ENCODE results near the gene RORC. TPM values are rescaled to one million over a fixed set of nuclear protein-coding genes. Genes with fewer than 3 reads are reported as not detected.

The RORC gene
- polyA plus RNA-seq, 1 donor from 2014 or later: 0.26 TPM

DNA sequence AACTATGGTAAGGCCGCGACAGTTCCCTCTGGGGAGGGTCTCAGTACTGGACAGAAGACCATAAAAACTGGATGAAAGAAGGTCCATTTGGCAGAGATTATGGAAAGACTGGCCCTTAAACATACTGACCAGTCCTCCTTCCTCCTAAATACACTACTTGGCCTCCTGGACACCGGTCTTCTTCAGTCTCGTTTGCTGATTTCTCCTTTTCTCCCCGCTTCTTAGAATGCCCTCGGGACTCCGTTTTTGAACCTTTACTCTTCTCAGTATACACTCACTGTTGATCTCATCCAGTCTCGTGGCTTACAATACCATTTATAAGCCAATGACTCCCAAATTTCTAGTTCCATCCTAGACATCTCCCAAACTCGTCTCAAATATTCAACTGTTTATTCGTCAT, 67.6 kb downstream of the RORC start:
- peak overlapping the region; percentile 76 to 99 (median 95) for H3K27ac Mint-ChIP-seq
- H3K27me3 Mint-ChIP-seq: no peaks in the 10 kb centered on the region
- peaks cover 5% of the 10 kb centered on the region for H3K36me3 Mint-ChIP-seq
- H3K4me1 Mint-ChIP-seq: peaks cover 10 to 15% (median 12%) of the 10 kb centered on the region in 3 donors
- peak overlapping the region; percentile 94 to 97 (median 96) for H3K4me3 Mint-ChIP-seq
- H3K9me3 Mint-ChIP-seq: no peaks in the 10 kb centered on the region

DNA sequence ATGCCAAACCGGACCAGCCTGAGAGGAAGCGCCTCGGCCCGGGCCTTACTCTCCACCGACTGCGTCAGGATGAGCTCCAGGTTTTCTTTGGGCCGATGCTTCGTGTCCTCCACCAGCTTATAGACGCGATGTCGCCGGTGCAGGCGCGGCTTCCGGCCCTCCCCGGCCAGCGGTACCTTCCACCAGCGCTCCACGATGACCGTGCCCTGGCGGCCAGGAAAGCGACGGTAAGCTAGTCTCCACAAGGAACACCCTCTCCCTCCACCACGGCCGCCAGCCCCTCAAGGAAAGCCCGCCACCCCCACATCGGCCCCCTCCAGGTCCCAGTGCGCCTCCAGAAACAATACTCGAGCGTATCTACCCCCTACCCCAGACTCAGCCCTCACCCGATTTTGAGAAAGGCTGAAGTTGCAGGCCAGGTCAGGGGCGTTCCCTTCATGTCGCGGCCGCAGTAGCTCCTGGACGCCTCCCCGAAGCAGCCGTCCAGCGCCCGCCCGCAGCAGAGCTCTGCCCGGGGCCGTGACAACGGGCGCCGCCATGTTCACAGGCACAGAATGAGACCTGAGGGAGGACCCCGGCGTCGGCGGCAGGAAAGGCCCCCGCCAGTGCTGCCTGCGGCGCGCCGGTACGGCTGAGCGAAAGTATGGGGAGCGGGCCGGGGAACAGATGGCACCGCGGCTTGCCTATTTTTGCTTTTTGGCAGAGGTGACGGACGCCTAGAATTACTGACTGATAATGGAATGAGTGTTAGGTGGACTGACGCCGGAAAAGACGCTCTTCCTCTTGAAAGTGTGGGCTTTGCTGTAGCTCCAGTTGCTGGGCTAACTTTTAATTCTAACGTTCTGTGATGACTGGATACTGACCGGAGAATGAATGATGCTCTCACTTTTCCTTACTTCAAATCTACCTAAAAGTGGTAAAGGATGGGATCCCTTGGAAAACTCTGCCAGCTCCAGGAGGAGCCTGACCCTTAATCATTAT, 68.4 kb downstream of the RORC start, which contains the start of gene MRPL9:
Gene MRPL9, minus strand, starts transcription at position 556 of the 981 bp plus-strand sequence. Its CDS starts 17 bp downstream, at position 539.
- Mint-ChIP-seq H3K27me3 (no peaks in the 10 kb centered on the region), H3K4me3 (peak within 1 kb of the TSS; percentile 94 to 97 (median 96)), H3K4me1 (peaks cover 10 to 15% (median 12%) of the 10 kb centered on the region in 3 donors), H3K9me3 (no peaks in the 10 kb centered on the region), H3K27ac (peak within 1 kb of the TSS; percentile 76 to 99 (median 95)), H3K36me3 (peaks cover 5% of the 10 kb centered on the region)

DNA sequence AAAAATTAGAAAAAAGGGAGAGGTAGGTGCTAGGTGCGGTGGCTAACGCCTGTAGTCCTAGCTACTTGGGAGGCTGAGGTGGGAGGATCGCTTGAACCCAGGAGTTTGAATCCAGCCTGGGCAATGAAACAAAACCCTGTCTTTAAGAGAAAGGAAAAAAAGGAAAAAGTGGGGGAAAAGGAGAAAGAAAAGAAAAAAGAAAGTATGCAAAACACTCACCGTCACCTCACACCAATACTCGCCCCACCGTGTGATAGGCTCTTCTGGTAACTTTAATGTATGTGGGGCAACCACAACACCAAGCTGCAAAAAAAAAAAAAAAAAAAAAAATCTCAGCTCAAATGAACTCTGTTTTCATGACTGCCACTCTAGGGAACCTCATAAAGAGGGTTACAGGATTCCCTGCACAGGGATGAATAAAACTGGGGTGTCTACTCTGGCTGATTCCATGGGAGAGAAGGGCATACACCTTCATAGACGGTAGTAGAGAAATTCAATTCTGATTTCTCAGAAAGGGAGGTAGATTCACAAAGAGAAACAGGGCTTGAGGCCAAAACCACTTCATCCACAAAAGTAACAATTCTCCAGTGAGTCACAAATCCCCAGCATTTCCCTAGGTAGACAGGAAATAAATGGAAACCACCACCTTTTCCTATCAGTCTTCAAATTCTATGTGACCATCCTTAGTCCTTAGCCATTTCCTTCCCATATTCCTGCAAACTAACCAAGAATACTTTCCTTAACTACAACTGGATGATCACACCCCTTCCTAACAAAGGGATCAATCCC, 70.8 kb downstream of the RORC start:
- no peaks in the 10 kb centered on the region for H3K27me3 Mint-ChIP-seq
- peaks cover 10% of the 10 kb centered on the region for H3K36me3 Mint-ChIP-seq
- peak overlapping the region in 3 of 4 donors; percentile 49 to 83 (median 55) for H3K4me3 Mint-ChIP-seq
- H3K9me3 Mint-ChIP-seq: no peaks in the 10 kb centered on the region
- H3K27ac Mint-ChIP-seq: no peak overlapping the region
- peaks cover 10 to 15% (median 12%) of the 10 kb centered on the region in 3 donors for H3K4me1 Mint-ChIP-seq

DNA sequence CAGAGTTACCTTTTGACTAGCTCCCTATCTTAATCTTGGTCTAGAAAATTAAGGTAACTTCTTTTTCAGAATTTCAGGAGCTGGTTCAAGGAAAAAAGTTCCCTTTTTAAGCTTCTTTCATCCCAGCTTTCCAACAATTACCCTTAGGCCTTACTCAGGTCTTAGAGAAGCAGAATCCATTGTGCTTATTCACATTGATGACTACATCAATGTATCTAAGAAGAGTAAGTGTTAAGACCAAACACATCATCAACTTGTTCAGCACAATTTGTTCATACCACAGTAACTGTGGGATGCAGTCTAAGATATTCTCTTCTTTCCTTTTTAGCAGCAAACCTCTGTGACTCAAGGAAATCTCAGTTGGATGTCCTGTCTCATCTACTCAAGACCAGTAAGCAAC, 72.4 kb downstream of the RORC start:
- H3K36me3 Mint-ChIP-seq: peaks cover 10% of the 10 kb centered on the region
- H3K27ac Mint-ChIP-seq: no peak overlapping the region
- H3K27me3 Mint-ChIP-seq: no peaks in the 10 kb centered on the region
- peaks cover 8 to 13% (median 10%) of the 10 kb centered on the region in 3 donors for H3K4me1 Mint-ChIP-seq
- H3K9me3 Mint-ChIP-seq: no peaks in the 10 kb centered on the region
- no peak overlapping the region for H3K4me3 Mint-ChIP-seq

DNA sequence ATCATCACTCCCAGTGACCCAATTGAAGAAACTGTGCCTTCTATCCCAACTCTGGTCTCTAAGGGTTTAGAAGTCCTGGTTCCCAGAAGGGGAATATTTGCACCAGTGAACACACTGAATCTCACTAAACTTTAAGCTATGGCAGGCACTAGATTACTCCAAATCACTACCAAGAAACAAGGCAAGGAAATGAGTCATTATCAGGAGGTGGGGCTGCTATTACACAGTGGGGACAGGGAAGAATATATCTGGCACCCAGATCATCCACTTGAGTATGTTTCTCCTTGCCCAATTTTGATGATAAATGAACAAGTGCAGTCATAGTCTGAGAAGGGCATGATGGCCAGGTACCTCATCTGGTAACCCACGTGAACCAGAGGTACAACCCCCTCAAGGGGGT, 75.3 kb downstream of the RORC start:
- Mint-ChIP-seq H3K27ac (no peak overlapping the region), H3K4me3 (no peak overlapping the region), H3K4me1 (no peaks in the 10 kb centered on the region), H3K27me3 (peaks cover 2% of the 10 kb centered on the region), H3K9me3 (no peaks in the 10 kb centered on the region), H3K36me3 (peaks cover 10% of the 10 kb centered on the region)

Other genes with a start within 250 kb of the RORC start
- gene SNX27, start 219.8 kb downstream of the RORC start, polyA plus RNA-seq: 12.9 TPM
- not detected for gene CELF3, start 115.0 kb downstream of the RORC start, polyA plus RNA-seq
- not detected for gene RIIAD1, start 110.3 kb downstream of the RORC start, polyA plus RNA-seq
- gene MRPL9, start 68.3 kb downstream of the RORC start, polyA plus RNA-seq: 117 TPM
- gene TDRKH, start 41.3 kb downstream of the RORC start, polyA plus RNA-seq: 9.0 TPM
- gene LINGO4, start 26.4 kb downstream of the RORC start, polyA plus RNA-seq: not detected
- 0.20 TPM for gene C2CD4D, start 8.0 kb upstream of the RORC start, polyA plus RNA-seq
- gene THEM5, start 21.9 kb upstream of the RORC start, polyA plus RNA-seq: not detected
- 23.6 TPM for gene THEM4, start 77.7 kb upstream of the RORC start, polyA plus RNA-seq
- gene S100A10, start 162.1 kb upstream of the RORC start, polyA plus RNA-seq: 459 TPM
- 140 TPM for gene S100A11, start 205.2 kb upstream of the RORC start, polyA plus RNA-seq